ENCODE results near the gene PRMT7.

PRMT7 gene

DNA sequence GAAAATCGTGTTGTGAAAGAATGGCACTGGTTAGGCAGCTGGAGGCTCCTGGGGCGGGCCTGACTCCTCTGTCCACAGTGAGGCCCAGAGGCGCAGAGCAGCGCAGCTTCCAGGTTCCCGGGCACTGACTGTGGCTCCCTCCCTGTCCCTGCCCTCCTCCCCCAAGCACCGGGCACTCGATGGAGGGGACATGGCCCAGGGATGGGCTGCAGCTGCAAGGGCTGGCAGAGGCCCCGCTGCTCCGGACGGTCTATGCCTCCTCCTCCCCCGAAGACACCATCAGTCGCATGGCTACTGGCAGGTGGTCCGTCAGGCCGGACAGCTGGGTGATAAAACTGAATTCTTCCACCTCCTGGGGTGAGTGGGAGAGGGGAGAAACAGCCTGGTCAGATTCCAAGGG is 50.1 kb downstream of the PRMT7 start:
- in situ Hi-C loops (cut with HindIII; ENCODE audit: low sequenced_read_pairs): no loop called here
- no peak for TF ChIP-seq CTCF (IDR thresholded peaks at IDR 0.05; ENCODE audit: low read depth, low read length)
- no peak overlapping the region for H3K4me3 ChIP-seq (ENCODE audit: low read depth, low read length)
- no peak for DNase-seq (ENCODE audit: low read depth, low spot score)

- DNase-seq (ENCODE audit: low read depth, low spot score): no peak
- TF ChIP-seq CTCF (IDR thresholded peaks at IDR 0.05; ENCODE audit: low read depth, low read length): no peak
- no peak overlapping the region for H3K4me3 ChIP-seq (ENCODE audit: low read depth, low read length)
- in situ Hi-C loops (cut with HindIII; ENCODE audit: low sequenced_read_pairs): no loop called here
These were observed 50.7 kb downstream of the PRMT7 start for GRCh38 chr16:68361485-68361884.

GRCh38 chr16:68362262-68362913 is 51.6 kb downstream of the PRMT7 start:
- no peak for DNase-seq (ENCODE audit: low read depth, low spot score)
- no peak overlapping the region for H3K4me3 ChIP-seq (ENCODE audit: low read depth, low read length)
- in situ Hi-C loops (cut with HindIII; ENCODE audit: low sequenced_read_pairs): no loop called here
- TF ChIP-seq CTCF (IDR thresholded peaks at IDR 0.05; ENCODE audit: low read depth, low read length): no peak

GRCh38 chr16:68362947-68363657 is 52.3 kb downstream of the PRMT7 start:
- TF ChIP-seq CTCF (IDR thresholded peaks at IDR 0.05; ENCODE audit: low read depth, low read length): no peak
- in situ Hi-C loops (cut with HindIII; ENCODE audit: low sequenced_read_pairs): no loop called here
- H3K4me3 ChIP-seq (ENCODE audit: low read depth, low read length): no peak overlapping the region
- no peak for DNase-seq (ENCODE audit: low read depth, low spot score)

DNA sequence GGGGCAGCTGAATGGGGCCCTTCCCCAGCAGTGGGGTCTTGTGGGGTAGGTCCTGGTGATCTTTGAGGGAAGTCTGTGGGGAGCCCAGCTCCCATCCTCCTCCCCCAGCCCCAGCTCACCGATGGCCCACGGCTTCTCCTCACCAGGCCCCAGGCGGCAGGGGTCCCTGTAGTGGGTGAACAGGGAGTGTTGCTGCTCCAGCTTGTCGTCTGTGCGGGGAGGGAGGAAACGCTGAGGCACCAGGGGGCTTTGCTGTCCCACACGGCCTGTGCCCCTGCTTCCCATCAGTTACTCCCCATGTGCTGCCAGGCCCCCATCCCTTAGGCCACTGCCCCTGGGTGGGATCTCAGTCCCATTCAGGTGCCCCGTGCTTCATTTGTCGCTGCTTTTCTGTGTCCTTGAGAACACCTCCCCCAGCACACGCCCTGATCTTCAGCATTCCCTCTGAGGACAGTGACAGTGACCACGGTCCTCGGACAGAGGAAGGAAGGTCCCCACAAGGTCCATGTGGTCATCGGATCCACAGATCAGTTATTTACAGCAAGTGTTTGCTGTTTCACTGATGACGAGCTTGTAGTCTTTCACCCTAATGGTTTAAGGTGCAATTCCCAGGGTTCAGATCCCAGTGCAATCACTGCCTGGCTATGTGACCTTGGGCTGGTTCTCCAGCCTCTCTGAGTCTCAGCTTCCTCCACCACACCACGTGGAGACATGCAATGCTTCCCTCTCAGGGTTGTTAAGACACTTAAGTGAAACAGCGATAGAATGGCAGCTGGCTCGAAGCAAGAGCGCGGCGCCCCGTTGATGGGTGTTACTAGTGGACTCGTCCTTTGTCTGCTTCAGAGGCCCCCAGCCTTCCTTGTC is 53.1 kb downstream of the PRMT7 start:
- in situ Hi-C loops (cut with HindIII; ENCODE audit: low sequenced_read_pairs): no loop called here

More for the DNA sequence above, 53.1 kb downstream of the PRMT7 start:
- no peak for DNase-seq (ENCODE audit: low read depth, low spot score)
- no peak overlapping the region for H3K4me3 ChIP-seq (ENCODE audit: low read depth, low read length)
- no peak for TF ChIP-seq CTCF (IDR thresholded peaks at IDR 0.05; ENCODE audit: low read depth, low read length)
